Loucy (cell line): Measurements from ENCODE around the gene PRDM11.

Experiments
- H2AFZ ChIP-seq: fragments of 200-600 bp; sonication (generic); 2 replicates; pipeline ENCODE4 v1.6.0; 2016; ENCODE audit warnings: antibody characterized with exemption, mild to moderate bottlenecking, low read length, moderate library complexity
- H3F3A ChIP-seq: fragments of 200-600 bp; 2 replicates; pipeline ENCODE4 v1.6.0; 2016; ENCODE audit warnings: antibody characterized with exemption, low read depth, mild to moderate bottlenecking
- H3K27me3 ChIP-seq: fragments of 200-600 bp; sonication (generic); 2 replicates; pipeline ENCODE4 v1.6.1; 2014; ENCODE audit warnings: low read length, mild to moderate bottlenecking; ENCODE audit not compliant: insufficient read depth, poor library complexity, severe bottlenecking
- H3K36me3 ChIP-seq: fragments of 200-600 bp; sonication (generic); 2 replicates; pipeline ENCODE4 v1.6.1; 2016; ENCODE audit warnings: low read length; ENCODE audit not compliant: insufficient read depth
- H3K4me1 ChIP-seq: fragments of 200-600 bp; sonication (generic); 2 replicates; pipeline ENCODE4 v1.5.1; 2014; ENCODE audit warnings: low read length, mild to moderate bottlenecking; ENCODE audit not compliant: insufficient read depth, poor library complexity, severe bottlenecking
- H3K4me2 ChIP-seq: fragments of 200-600 bp; sonication (generic); 2 replicates; pipeline ENCODE4 v1.6.0; 2014; ENCODE audit warnings: antibody characterized with exemption, low read length, low read depth, mild to moderate bottlenecking; ENCODE audit not compliant: poor library complexity, severe bottlenecking
- H3K4me3 ChIP-seq: fragments of 200-600 bp; sonication (generic); 2 replicates; pipeline ENCODE4 v1.5.1; 2014; ENCODE audit warnings: low read length, mild to moderate bottlenecking, mixed read lengths; ENCODE audit not compliant: poor library complexity, severe bottlenecking
- H3K79me2 ChIP-seq: fragments of 200-600 bp; sonication (generic); 2 replicates; pipeline ENCODE4 v1.6.1; 2014; ENCODE audit warnings: low read length; ENCODE audit not compliant: insufficient read depth
- H3K9ac ChIP-seq: fragments of 200-600 bp; sonication (generic); 2 replicates; pipeline ENCODE4 v1.6.0; 2014; ENCODE audit warnings: mild to moderate bottlenecking, low read depth, low read length, moderate library complexity; ENCODE audit not compliant: poor library complexity, severe bottlenecking
- H3K9me2 ChIP-seq: fragments of 200-600 bp; sonication (generic); replicated peaks from 2 replicates; pipeline ENCODE4 v1.6.1; 2016; ENCODE audit warnings: low read depth, low read length, mixed read lengths
- H3K9me3 ChIP-seq: fragments of 200-600 bp; sonication (generic); 2 replicates; pipeline ENCODE4 v1.6.1; 2014; ENCODE audit warnings: mild to moderate bottlenecking, antibody characterized with exemption, low read length, low read depth; ENCODE audit not compliant: insufficient read depth
- H4K20me1 ChIP-seq: fragments of 200-600 bp; sonication (generic); 2 replicates; pipeline ENCODE4 v1.6.0; 2014; ENCODE audit warnings: antibody characterized with exemption, low read length, mild to moderate bottlenecking; ENCODE audit not compliant: insufficient read depth, poor library complexity, severe bottlenecking
- EZH2phosphoT487 ChIP-seq: fragments of 200-600 bp; IDR thresholded peaks from 2 replicates; pipeline ENCODE4 v1.6.1; 2018; ENCODE audit warnings: antibody characterized with exemption, mild to moderate bottlenecking, moderate library complexity, borderline replicate concordance
- TF ChIP-seq, protein P1 (sequence below): fragments of 200-600 bp; sonication (generic); conservative IDR thresholded peaks from 2 replicates; pipeline ENCODE4 v1.5.1; 2014; ENCODE audit warnings: mild to moderate bottlenecking, antibody characterized with exemption, low read length

Gene PRDM11

DNA sequence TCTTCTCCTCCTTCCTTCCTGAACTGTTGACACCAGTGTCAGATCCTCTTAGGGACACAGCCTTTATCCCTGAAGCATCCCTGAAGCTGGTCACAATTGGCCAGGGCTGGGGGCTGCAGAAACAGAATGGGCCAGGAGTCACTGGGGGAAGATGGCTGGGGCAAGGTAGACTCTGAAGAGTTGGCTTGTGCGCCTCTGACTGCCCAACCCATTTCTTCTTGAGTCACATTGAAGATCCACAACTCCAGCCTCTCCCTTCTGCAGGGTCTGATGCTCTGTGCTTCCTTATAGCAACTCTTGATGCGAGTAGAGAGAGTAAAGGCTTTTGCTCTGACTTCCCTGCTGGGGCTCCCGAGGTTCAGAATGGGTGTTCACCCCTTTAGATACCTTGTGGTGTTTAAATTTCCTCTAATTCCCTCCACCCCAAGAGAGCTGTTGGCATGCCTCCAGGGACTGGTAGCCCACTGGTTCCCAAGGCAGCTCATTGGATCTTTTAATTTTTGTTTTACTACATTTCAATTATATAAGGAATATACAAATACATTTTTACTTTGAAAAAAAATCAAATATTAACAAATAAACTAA is 13.4 kb downstream of the PRDM11 start:
- no peaks in the 10 kb centered on the region for H3K27me3 ChIP-seq
- H3K9me3 ChIP-seq = no peaks in the 10 kb centered on the region
- H3K4me1 ChIP-seq = peaks cover 36% of the 10 kb centered on the region
- no peak overlapping the region for H2AFZ ChIP-seq
- H3K4me3 ChIP-seq = no peak overlapping the region
- no peaks in the 10 kb centered on the region for H3K9me2 ChIP-seq
- peak overlapping the region; percentile 42 for H3K9ac ChIP-seq
- H3K4me2 ChIP-seq = no peak overlapping the region
- H4K20me1 ChIP-seq = peaks cover 11% of the 10 kb centered on the region
- H3F3A ChIP-seq = no peaks in the 10 kb centered on the region
- TF ChIP-seq, protein P1, sequence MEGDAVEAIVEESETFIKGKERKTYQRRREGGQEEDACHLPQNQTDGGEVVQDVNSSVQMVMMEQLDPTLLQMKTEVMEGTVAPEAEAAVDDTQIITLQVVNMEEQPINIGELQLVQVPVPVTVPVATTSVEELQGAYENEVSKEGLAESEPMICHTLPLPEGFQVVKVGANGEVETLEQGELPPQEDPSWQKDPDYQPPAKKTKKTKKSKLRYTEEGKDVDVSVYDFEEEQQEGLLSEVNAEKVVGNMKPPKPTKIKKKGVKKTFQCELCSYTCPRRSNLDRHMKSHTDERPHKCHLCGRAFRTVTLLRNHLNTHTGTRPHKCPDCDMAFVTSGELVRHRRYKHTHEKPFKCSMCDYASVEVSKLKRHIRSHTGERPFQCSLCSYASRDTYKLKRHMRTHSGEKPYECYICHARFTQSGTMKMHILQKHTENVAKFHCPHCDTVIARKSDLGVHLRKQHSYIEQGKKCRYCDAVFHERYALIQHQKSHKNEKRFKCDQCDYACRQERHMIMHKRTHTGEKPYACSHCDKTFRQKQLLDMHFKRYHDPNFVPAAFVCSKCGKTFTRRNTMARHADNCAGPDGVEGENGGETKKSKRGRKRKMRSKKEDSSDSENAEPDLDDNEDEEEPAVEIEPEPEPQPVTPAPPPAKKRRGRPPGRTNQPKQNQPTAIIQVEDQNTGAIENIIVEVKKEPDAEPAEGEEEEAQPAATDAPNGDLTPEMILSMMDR = no peak
- TF ChIP-seq EZH2phosphoT487 = no peak
- no peaks in the 10 kb centered on the region for H3K36me3 ChIP-seq
- peaks cover 84% of the 10 kb centered on the region for H3K79me2 ChIP-seq

DNA sequence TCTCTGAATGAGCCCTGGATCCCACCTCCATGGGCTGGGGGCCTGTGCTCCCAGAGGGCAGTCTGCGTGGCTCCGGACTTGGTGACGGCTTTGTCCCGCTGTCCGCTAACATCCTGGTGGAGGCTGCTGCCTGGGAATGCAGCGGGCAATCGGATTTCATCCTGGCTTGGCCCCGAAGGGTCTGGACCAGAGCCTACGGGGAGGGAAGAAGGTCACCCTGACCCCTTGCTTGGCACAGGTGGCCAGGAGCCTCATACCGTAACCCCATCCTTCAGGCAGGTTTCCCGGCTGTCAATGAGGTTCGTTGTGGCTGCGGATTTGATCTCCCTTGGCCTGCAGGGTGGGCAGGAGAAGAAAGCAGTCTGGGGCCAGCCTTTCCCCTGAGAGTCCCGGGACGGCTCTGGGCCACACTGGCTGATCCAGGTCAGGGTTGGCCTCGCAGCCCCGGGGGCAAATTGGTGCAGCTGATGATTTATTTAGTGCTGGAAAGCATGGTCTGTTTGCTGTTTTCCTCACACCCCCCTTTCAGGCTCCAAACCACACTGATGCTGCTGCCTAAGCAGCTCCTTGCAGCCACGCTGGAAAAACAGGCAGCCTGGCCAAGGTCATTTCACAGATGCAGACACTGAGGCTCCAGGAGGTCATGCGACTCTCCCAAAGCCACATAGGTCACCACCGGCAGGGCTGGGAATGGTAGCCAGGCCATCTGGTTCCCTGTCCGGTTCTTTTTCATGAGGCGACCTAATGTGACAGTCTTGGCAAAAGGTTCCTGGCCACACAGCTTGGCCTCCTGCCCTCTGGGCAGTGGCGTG is 15.0 kb downstream of the PRDM11 start:
- TF ChIP-seq, protein P1 = no peak
- TF ChIP-seq EZH2phosphoT487 = no peak
- peaks cover 11% of the 10 kb centered on the region for H4K20me1 ChIP-seq
- no peak overlapping the region for H3K9ac ChIP-seq

DNA sequence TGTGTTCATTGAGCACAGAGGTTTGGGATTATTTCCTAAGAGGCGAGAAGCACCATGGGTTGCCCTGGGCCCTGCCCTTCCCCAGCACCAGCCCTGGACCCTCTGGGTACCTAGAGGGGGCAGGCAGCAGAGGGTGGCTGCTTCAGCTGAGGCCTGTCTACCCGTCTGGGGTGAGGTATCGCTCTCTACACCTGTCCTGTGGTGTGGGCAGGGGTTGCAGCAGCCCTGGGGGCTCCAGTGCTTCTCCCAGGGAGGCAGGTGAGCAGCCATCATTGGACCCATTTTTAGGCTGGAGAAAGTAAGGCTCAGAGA is 15.6 kb downstream of the PRDM11 start:
- H3K9ac ChIP-seq = no peak overlapping the region
- peaks cover 11% of the 10 kb centered on the region for H4K20me1 ChIP-seq
- H3K79me2 ChIP-seq = peaks cover 91% of the 10 kb centered on the region
- no peak overlapping the region for H2AFZ ChIP-seq
- no peaks in the 10 kb centered on the region for H3F3A ChIP-seq
- no peaks in the 10 kb centered on the region for H3K9me3 ChIP-seq
- H3K4me1 ChIP-seq = peaks cover 37% of the 10 kb centered on the region
- no peaks in the 10 kb centered on the region for H3K27me3 ChIP-seq
- TF ChIP-seq EZH2phosphoT487 = no peak
- no peak overlapping the region for H3K4me2 ChIP-seq
- H3K4me3 ChIP-seq = no peak overlapping the region
- no peaks in the 10 kb centered on the region for H3K9me2 ChIP-seq
- H3K36me3 ChIP-seq = no peaks in the 10 kb centered on the region

More for the DNA sequence above, 15.0 kb downstream of the PRDM11 start:
- no peak overlapping the region for H3K4me3 ChIP-seq
- no peak overlapping the region for H2AFZ ChIP-seq
- peaks cover 37% of the 10 kb centered on the region for H3K4me1 ChIP-seq
- peaks cover 87% of the 10 kb centered on the region for H3K79me2 ChIP-seq
- H3K9me3 ChIP-seq = no peaks in the 10 kb centered on the region
- H3K27me3 ChIP-seq = no peaks in the 10 kb centered on the region
- no peaks in the 10 kb centered on the region for H3K36me3 ChIP-seq
- H3K9me2 ChIP-seq = no peaks in the 10 kb centered on the region
- H3K4me2 ChIP-seq = no peak overlapping the region
- H3F3A ChIP-seq = no peaks in the 10 kb centered on the region
